Cardiac fibroblast (primary cell): ENCODE results near the gene SUGCT.

ENCODE experiments used
- DNase-seq, 2 donors: peaks; one replicate each; pipeline versions ENCODE4 v3.0.0 to v3.0.0-alpha.2; 2010; ENCODE audit warnings: low read depth in 2 of 2
- H3K4me3 ChIP-seq, 2 donors: replicated peaks in 1 of 2; 1 replicate in 1 of 2; 2 replicates in 1 of 2; pipeline ENCODE4 v1.5.1; 2011; ENCODE audit warnings: low read depth in 2 of 2, low read length in 2 of 2, mild to moderate bottlenecking in 2 of 2, moderate library complexity in 1 of 2
- CTCF ChIP-seq: IDR thresholded peaks from one replicate; pipeline ENCODE4 v1.5.1; 2011; ENCODE audit warnings: low read depth, mild to moderate bottlenecking, low read length, inconsistent platforms

Gene SUGCT

GRCh38 chr7:40527723-40528122 lies 392.9 kb downstream of the SUGCT start:
- no peak for TF ChIP-seq CTCF
- DNase-seq, result no peak
- H3K4me3 ChIP-seq, result no peak overlapping the region

GRCh38 chr7:40530292-40530691 lies 395.5 kb downstream of the SUGCT start:
- no peak overlapping the region for H3K4me3 ChIP-seq
- no peak for TF ChIP-seq CTCF
- DNase-seq, result no peak

- no peak for DNase-seq
- TF ChIP-seq CTCF, result no peak
- no peak overlapping the region for H3K4me3 ChIP-seq
Measured at GRCh38 chr7:40531956-40532355, 397.2 kb downstream of the SUGCT start.

GRCh38 chr7:40535678-40536077 lies 400.9 kb downstream of the SUGCT start:
- no peak overlapping the region for H3K4me3 ChIP-seq
- DNase-seq, result no peak
- no peak for TF ChIP-seq CTCF

- DNase-seq, result no peak
- no peak overlapping the region for H3K4me3 ChIP-seq
- no peak for TF ChIP-seq CTCF
Measured at GRCh38 chr7:40536421-40536820, 401.6 kb downstream of the SUGCT start.

- no peak for DNase-seq
- H3K4me3 ChIP-seq, result no peak overlapping the region
- TF ChIP-seq CTCF, result no peak
Measured at GRCh38 chr7:40538281-40538680, 403.5 kb downstream of the SUGCT start.

GRCh38 chr7:40541336-40541735 lies 406.5 kb downstream of the SUGCT start:
- H3K4me3 ChIP-seq, result no peak overlapping the region
- DNase-seq, result peak; percentile 49 to 68
- TF ChIP-seq CTCF, result no peak
